Body of pancreas (tissue), 4 donors: ENCODE measurements around the gene ACOT7. TPM values are rescaled to one million over a fixed set of nuclear protein-coding genes. Genes with fewer than 3 reads are reported as not detected.

Experiments
- ATAC-seq: fragments of 150-250 bp; one replicate; pipeline ENCODE4 v1.9.1; 2016
- DNase-seq, 4 donors: peaks; one replicate each; pipeline ENCODE4 v3.0.0-alpha.2; 2019
- H3K27ac ChIP-seq, 4 donors: fragments of 200-600 bp; sonication (generic); 1 replicate in 3 of 4; 2 replicates in 1 of 4; pipeline versions ENCODE4 v1.5.1 to v1.6.1; 2016 to 2019; ENCODE audit warnings: mild to moderate bottlenecking in 1 of 4, mixed read lengths in 1 of 4, moderate library complexity in 1 of 4
- H3K27me3 ChIP-seq, 2 donors: fragments of 200-600 bp; sonication (generic); one replicate each; pipeline ENCODE4 v1.6.0; 2016; ENCODE audit warnings: mild to moderate bottlenecking in 1 of 2
- H3K36me3 ChIP-seq, 2 donors: fragments of 200-600 bp; sonication (generic); replicated peaks in 1 of 2; 2 replicates each; pipeline ENCODE4 v1.5.1; 2016; ENCODE audit warnings: low read depth in 2 of 2; ENCODE audit not compliant: insufficient read depth in 1 of 2
- H3K4me1 ChIP-seq: fragments of 200-600 bp; sonication (generic); one replicate; pipeline ENCODE4 v1.6.0; 2016
- H3K4me3 ChIP-seq, 2 donors: fragments of 200-600 bp; sonication (generic); 1 replicate in 1 of 2; 2 replicates in 1 of 2; pipeline ENCODE4 v1.5.1; 2016 to 2019
- H3K9me3 ChIP-seq, 3 donors: fragments of 200-600 bp; sonication (generic); 1 replicate in 2 of 3; 2 replicates in 1 of 3; pipeline ENCODE4 v1.5.1; 2016
- POLR2A ChIP-seq, 3 donors: fragments of 450-650 bp; IDR thresholded peaks; one replicate each; pipeline ENCODE4 v1.6.1; 2016; ENCODE audit warnings: antibody characterized with exemption in 3 of 3, mild to moderate bottlenecking in 2 of 3
- WGBS, 2 donors: methylation state at CpG; one replicate each; pipeline ENCODE4 v1.1.5; 2017; 5-methylcytosine and 5-hydroxymethylcytosine counted together
- intact Hi-C: fragments of 100-400 bp; cut with DNase I; formaldehyde crosslinking; loops from one replicate; pipeline ENCODE4 v1.15.1; 2023
- total RNA-seq, 2 donors: library from RNA; depleted of rRNA; stranded (reverse); fragments of >200 nt; gene quantifications; one replicate each; pipeline ENCODE4 v1.1.0, GENCODE V29; 2016
- TF ChIP-seq, protein P1 (sequence below), 7 experiments: fragments of 450-650 bp in 4 of 7; fragments of 200-600 bp in 3 of 7; sonication (generic) in 3 of 7; IDR thresholded peaks; one replicate each; pipeline ENCODE4 v1.5.1; 2016 to 2019; ENCODE audit warnings: antibody characterized with exemption in 7 of 7

Gene ACOT7
- total RNA-seq, 2 donors from 2014 or later = 6.0 to 33.0 TPM

DNA sequence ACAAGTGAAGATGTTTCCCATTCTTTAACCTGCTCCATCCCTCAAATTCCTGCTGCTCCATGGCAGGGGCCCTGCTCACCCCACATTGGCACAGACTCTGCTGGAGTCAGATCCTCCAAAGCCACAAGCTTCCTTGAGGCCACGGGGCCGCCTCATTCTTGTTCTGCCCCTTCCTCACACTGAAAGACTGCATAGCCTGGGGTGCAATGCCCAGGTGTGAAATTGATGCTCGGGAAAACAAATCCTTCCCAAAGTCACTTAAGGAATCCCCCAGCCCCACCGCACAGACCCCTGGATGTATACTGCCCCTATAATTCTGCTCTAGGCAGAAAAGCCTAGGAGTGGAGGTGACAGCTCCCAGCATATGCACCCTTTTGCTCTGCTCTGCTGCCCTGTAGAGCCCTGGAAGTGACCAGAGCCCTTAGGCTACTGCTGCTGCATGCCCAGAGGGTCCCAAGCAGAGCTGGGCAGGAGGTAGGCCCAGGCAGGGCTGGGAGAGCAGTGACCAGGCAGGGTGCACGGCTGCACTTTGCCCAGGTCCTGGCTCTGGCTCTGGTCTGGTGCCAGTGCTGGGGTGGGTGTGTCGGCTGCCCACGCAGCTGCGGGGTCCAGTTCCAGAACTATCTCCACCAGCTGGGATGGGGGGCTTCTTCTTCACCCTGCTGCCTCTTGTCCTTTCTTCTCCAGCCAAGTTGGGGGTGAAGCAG is 24.5 kb upstream of the ACOT7 start:
- Histone ChIP-seq H3K4me3 (no peak overlapping the region), H3K9me3 (no peaks in the 10 kb centered on the region), H3K27me3 (peaks cover 0 to 38% of the 10 kb centered on the region in 2 donors), H3K4me1 (peaks cover 42% of the 10 kb centered on the region), H3K27ac (no peak overlapping the region), H3K36me3 (no peaks in the 10 kb centered on the region)
- ATAC-seq = no peak
- intact Hi-C loops = no loop called here
- DNase-seq = no peak
- TF ChIP-seq, protein P1, sequence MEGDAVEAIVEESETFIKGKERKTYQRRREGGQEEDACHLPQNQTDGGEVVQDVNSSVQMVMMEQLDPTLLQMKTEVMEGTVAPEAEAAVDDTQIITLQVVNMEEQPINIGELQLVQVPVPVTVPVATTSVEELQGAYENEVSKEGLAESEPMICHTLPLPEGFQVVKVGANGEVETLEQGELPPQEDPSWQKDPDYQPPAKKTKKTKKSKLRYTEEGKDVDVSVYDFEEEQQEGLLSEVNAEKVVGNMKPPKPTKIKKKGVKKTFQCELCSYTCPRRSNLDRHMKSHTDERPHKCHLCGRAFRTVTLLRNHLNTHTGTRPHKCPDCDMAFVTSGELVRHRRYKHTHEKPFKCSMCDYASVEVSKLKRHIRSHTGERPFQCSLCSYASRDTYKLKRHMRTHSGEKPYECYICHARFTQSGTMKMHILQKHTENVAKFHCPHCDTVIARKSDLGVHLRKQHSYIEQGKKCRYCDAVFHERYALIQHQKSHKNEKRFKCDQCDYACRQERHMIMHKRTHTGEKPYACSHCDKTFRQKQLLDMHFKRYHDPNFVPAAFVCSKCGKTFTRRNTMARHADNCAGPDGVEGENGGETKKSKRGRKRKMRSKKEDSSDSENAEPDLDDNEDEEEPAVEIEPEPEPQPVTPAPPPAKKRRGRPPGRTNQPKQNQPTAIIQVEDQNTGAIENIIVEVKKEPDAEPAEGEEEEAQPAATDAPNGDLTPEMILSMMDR (IDR thresholded peaks at IDR 0.05) = no peak
- TF ChIP-seq POLR2A (IDR thresholded peaks at IDR 0.05) = no peak
- 43 to 46% methylated on average over 6 to 8 of the region's 8 CpGs for WGBS, 2 donors

DNA sequence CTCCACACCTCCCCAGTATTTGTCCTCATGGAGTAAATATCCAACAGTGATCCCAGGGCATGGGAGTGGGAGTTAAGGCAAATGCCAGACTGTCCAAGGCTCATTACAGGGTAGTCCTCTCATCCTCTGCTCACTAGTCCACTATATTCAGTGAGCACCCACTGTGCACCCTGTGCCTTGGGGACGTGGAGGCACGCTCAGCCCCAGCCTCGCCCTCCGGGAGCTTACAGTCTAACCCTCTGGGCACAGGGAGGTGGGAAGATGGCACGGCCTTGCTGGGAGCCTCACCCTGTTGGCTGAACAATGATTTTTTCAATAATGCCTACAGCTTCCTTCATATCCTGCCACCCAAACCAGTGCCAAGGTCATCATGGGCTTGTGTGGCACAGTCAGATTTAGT is 23.3 kb upstream of the ACOT7 start:
- Histone ChIP-seq H3K4me1 (peaks cover 40% of the 10 kb centered on the region), H3K27me3 (peaks cover 0 to 38% of the 10 kb centered on the region in 2 donors), H3K9me3 (no peaks in the 10 kb centered on the region), H3K27ac (no peak overlapping the region), H3K4me3 (no peak overlapping the region), H3K36me3 (no peaks in the 10 kb centered on the region)
- DNase-seq (no peak), ATAC-seq (no peak)
- intact Hi-C loops = no loop called here
- WGBS, 2 donors = 81 to 86% methylated on average over 5 of the region's 5 CpGs
- no peak for TF ChIP-seq POLR2A (IDR thresholded peaks at IDR 0.05)
- TF ChIP-seq, protein P1 (IDR thresholded peaks at IDR 0.05) = no peak

DNA sequence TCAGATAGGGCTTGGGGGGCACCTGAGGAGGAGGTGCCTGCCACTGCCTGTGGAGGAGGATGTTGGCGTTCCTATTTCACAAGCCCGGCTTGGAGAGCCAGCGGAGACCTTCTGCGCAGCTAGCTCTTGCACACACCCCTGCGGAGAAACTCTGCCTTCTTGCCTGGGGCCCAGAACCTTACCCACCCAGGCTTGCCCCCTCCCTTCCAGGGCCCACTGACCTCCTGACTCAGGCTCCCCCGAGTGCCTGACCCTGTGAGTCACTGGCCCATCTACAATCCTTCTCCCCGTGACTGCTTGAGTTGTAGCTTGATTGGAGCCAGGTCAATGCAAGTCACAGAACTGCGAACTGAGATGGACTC is 22.7 kb upstream of the ACOT7 start:
- 74 to 80% methylated on average over 3 to 5 of the region's 8 CpGs for WGBS, 2 donors
- no peak overlapping the region for H3K27ac ChIP-seq
- no peaks in the 10 kb centered on the region for H3K36me3 ChIP-seq
- TF ChIP-seq POLR2A (IDR thresholded peaks at IDR 0.05) = no peak
- TF ChIP-seq, protein P1 (IDR thresholded peaks at IDR 0.05) = no peak
- intact Hi-C loops = no loop called here
- no peak for DNase-seq
- no peaks in the 10 kb centered on the region for H3K9me3 ChIP-seq
- peaks cover 0 to 38% of the 10 kb centered on the region in 2 donors for H3K27me3 ChIP-seq
- H3K4me1 ChIP-seq = peaks cover 40% of the 10 kb centered on the region
- no peak overlapping the region for H3K4me3 ChIP-seq
- ATAC-seq = no peak

DNA sequence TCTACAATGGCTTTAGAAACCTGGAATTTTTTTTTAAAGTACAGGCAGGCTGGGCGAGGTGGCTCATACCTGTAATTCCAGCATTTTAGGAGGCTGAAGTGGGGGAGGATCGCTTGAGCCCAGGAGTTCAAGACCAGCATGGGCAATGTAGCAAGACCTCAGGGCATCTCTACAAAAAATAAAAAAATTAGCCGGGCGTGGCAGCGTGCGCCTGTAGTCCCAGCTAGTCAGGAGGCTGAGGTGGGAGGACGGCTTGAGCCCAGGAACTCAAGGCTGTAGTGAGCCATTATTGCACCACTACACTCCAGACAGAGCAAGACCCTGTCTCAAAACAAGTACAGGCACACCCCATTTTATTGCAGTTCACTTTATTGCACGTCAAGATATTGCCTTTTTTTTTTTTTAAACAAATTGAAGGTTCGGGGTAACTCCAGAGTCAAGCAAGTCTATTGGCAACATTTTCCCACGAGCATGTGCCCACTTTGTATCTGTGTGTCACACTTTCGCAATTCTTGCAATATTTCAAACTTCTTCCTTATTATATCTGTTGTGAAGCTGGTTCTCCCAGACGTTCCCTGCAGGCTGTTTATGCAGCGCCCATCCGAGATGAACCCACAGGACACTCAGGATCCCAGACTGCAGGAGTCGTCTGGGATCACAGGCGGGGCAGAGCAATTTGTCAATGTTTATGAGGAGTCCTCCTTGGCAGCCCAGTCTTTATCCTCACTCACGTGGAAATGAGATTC is 21.5 kb upstream of the ACOT7 start:
- no peaks in the 10 kb centered on the region for H3K36me3 ChIP-seq
- 38 to 42% methylated on average over 12 to 17 of the region's 17 CpGs for WGBS, 2 donors

More for the DNA sequence above, 21.5 kb upstream of the ACOT7 start:
- no peak for DNase-seq
- peaks cover 35% of the 10 kb centered on the region for H3K4me1 ChIP-seq
- no peaks in the 10 kb centered on the region for H3K9me3 ChIP-seq
- H3K4me3 ChIP-seq = no peak overlapping the region
- H3K27ac ChIP-seq = no peak overlapping the region
- TF ChIP-seq, protein P1 (IDR thresholded peaks at IDR 0.05) = no peak
- TF ChIP-seq POLR2A (IDR thresholded peaks at IDR 0.05) = no peak
- peaks cover 0 to 30% of the 10 kb centered on the region in 2 donors for H3K27me3 ChIP-seq
- intact Hi-C loops = no loop called here
- ATAC-seq = no peak
